HG03045 (cell line): ENCODE measurements around the gene SOX9.

ENCODE experiments used
- ATAC-seq: cut with Tn5 transposase; IDR thresholded peaks from one replicate; pipeline ENCODE4 v1.9.1; 2021; ENCODE audit warnings: mild to moderate bottlenecking, moderate library complexity; ENCODE audit not compliant: unreplicated experiment

The SOX9 gene

DNA sequence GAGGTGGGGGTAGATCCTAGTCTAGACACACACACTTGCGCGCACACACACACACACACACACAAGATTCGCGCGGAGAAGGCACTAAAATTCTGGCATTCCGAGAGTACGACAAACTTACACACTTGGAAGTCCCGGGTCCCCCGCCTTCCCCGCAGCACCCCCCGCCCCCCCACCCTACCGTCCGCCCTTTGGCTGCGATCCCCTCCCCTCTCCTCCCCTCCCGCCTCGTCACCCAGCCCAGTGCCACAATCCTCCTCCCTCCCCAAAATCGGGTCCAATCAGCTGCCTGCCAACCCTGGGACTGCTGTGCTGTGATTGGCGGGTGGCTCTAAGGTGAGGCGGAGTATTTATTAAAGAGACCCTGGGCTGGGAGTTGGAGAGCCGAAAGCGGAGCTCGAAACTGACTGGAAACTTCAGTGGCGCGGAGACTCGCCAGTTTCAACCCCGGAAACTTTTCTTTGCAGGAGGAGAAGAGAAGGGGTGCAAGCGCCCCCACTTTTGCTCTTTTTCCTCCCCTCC, at the start of gene SOX9:
Gene SOX9 (plus strand): TSS at position 379 of the 522 bp plus-strand sequence. CDS start 372 bp downstream, outside the sequence.
- peak; percentile 86 for ATAC-seq

DNA sequence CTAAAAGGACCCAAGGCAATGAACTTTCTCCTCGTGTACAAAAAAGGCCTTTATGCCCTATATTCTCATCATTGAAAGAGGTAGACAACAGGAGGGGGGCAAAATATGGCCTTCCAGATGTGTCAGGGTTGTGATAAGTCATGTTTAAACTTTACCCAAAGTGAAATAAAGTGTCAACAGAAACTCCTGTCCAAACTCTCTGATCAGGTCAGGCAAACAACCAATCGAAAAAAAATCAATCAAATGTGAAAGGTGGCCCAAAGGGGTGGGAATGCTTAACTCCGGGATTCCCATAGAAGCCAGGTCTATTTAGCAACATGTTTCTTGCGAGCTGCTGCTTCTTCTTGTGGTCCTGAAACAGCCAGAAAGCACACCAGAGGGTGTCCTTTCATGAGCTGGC, 49.5 kb upstream of the SOX9 start:
- ATAC-seq = no peak

DNA sequence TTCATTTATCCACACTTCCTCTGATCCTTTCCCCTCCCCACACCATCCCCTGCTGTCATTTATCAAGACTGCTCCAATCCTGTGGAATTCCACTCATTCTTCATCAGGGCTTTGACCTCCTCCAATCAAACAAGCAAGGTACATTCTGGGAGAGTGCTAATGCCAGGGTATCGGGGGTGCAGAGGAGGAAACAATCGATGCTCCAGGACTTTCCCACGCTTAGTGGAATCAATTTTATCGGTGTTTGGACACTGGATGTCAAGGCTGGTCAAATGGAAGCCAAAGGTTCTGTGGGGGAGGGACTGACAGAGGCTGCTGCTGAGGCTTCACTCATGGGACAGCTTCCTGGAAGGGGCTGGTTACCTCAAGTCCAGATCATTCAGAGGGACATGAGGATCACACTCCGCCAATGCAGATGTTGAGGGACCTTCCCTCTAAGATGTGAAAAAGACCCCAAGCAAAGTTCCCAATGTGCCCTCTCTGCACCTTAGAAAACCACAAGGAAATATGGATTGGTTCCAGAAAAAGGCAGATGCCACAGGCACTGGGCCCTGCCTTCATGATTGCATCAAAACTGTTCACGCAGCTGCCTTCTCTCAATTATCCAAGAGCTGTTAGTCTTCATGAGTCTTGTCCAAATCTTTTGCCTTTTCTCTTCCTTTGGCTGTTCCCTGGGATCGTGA, 44.7 kb upstream of the SOX9 start:
- ATAC-seq = no peak

DNA sequence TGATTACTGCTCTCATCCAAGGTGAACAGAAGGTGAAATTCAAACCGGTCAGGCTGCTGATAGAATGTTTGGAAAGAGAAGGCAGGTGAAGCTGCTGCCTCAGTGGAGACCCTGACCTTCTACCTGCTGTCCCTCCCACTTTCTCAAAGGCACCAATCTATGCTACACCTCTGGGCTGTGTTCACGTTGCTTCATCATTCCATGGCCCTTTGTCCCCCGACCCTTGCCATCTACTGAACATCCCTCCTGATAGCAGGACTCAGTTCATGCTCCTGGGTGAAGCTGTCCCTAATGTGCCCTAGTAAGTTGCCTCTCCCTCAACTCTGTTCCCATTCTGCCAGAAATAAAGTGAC, 44.2 kb upstream of the SOX9 start:
- no peak for ATAC-seq

DNA sequence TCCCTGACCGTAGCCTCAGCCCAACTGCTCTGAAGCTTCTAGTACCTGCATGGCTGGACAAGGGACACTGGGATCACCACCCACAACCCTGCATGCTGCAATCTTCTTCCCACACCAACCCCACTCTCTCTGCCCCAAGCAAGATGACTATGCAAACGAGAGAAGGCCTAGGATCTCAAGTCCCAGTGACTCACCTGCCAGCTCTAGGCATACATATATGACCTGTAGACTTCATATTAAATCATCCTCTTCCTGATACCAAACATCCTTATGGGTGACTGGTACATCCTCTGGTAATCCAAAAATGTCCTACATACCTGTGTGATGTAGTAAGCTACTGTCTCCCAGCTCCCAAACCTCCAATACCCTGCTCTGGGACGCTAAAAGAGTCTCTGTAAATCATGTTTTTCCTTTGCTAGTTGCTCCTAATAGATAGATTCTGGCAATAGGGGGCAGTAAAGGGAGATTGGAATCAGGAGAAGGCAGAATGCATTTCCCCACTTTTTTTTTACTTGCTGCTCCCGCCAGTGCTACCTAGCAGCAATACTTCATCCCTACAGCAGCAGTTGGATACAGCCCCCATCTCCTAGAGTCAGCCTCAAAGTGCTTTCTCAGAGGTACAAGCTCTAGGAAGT, 43.4 kb upstream of the SOX9 start:
- no peak for ATAC-seq

DNA sequence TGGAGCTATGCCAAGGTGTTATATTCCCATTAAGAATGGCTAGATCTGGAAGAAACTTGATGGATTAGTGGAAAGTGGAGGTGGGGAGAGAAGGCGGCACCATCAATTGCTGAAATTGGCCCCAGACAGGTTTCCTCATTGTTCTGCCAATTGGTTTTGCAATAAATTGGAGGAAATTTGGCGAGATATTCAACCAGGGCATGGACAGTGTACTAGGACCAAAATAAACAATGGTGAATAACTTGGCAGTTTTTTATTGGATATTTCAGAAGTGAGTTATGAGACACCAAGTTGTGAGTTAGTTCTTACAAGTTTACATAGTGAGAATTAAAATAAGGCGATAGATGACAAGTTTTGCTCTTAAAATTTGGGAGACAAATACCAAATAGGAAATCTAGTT, 41.1 kb upstream of the SOX9 start:
- ATAC-seq = no peak

DNA sequence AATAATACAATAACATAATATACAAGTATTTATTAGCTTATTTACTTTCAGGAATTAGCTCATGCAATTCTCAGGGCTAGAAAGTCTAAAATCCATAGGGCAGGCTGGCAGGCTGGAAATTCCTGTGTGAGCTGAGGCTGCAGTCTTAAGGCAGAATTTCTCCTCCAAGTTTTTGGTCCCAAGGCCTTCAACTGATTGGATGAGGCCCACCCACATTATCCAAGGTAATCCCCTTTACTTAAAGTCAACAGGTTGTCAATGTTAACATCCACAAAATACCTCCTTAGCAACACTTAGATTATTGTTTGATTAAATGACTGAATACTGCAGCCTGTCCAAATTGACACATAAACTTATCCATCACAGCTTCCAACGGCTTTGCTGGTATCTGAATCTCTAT, 32.9 kb upstream of the SOX9 start:
- ATAC-seq = no peak

DNA sequence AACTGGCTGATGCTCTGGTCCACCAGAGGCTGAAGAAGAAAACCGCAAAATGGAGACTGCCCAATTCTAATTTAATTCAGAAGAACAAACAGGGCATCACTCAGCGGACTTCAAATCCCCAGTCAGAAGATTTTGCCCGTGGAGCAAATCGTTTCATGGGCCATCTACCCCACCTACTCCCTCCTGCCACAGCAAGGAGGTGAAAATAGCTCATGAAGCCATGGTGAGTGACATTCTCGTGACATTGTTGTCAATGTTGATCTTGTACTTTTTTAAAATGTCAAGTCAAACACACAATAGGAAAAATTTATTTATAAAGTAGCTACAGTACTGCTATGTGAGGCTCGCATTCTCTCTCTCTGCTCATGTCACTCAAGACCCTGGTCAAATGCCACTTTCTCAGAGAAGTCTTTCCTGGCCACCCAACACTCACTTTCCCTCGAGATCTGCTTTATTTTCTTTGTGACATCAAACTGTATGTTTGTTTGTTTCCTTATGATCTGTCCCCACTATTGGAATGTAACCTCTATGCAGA, 31.3 kb upstream of the SOX9 start:
- no peak for ATAC-seq

DNA sequence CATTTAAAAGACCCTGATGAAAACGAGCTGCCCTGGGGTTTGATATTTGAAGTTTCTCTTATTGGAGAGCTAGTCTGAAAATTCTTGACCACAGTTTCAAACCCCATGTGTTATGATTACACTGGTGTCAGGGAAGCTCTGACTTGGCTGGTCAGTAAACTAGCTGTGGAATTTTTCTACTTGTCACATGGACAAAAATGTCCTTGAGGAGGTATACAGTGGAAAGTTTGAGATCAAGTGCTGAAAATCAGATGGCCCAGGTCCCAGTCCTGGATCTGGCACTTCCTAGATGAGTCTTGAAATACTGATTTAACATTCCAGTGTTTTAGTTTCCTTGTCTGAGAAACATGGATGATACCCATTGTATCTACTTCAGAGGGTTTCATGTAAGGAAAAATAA, 30.7 kb upstream of the SOX9 start:
- no peak for ATAC-seq

DNA sequence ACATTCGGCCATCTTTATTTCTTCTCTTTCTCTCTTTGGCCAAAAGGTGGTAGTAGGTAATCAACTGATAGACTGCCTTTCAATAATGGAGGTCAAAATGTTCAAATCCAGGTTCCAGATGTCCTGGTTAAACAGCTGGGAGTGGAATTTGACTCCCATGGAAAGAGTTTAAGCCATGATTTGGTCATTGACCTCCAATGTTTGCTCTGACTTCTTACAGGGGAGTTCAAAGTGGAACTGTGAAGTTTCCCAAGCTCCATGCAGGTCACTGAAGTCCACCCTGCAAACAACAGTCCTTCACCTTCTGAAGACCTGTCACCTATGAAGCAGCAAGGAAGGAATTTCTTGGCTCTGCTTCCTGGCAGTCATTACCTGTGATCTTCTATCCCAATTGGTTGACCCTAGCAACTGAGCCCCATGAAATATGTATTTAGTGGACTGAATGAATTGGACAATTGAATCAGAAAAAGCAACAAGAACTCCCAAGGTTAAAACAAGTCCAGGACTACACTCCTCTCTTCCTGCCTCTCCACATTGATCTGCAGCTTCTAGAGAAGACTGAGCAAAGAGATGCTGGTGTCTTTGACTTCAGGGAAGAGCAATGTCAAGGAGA, 28.0 kb upstream of the SOX9 start:
- ATAC-seq = no peak

DNA sequence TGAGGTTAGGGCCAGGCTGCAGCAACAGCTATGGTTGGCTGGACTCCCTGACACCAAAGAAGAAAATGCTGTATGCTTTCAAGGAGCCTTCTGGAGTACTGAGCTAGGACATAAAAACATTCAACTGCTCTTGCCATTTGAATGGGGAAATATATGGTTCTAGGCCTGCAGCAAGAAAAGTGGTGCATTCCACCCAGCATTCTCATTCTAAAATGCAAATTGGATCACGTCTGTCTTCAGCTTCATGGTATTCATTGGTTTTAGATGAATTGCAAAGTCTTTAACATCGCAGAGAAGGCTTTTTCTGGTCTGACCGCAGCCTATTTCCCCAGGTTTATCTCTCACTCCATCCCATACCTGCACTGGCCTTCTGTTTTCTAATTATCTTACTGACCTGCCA, 27.1 kb upstream of the SOX9 start:
- no peak for ATAC-seq

DNA sequence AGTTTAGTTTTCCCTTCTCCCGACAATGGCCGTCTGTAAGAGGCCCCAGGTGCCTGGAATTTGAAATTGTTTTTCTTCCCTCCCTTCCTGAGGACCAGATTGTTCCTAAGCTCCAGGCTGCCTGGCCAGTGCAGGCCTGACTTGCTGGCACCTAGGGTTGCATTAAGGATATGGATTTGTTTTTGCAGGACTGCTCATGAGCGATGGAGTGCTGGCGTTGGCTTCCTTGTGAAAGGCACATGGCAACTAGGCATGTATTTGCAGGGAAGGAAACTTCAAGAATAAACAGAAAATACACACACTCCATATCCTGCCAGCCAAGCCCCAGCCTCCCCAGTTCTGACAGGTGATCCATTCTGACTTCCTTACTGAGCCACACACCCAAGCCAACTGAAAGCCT, 25.5 kb upstream of the SOX9 start:
- ATAC-seq = no peak

DNA sequence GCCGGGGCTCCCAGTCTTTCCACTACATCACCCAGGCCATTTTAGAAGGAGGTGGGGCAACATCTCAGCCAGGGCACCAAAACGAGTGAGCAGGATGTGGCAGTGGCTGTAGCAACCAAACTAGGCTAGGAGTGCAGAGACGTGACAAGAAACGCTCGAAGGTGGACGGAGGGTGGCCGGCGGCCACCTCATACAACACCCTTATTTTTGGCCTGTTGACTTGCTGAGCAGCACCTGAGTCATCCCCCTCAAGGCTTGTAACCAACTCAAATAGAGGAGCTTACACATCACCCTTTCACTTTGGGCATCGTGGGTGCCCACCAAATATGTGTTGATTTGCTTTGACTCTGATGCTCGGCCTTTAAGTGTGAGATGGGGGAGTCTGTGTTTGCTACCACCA, 23.7 kb upstream of the SOX9 start:
- no peak for ATAC-seq

DNA sequence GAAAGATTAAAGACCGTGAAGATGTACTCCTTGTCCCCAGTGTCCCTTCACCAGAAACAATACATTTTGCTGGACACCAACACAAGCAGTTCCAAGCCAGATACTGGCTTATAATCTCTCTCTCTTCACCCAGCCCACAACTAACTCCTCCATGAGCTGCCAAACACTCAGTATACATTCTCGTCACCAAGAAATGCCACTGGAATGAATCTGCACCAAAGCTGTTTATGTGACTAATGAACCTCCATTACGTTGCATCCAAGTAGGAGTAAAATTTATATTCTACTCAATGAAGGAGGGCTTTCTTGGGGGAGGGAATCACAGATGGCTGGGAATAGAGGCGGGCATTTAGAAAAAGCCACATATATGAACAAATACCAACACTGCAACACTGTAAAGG, 20.9 kb upstream of the SOX9 start:
- ATAC-seq = no peak

DNA sequence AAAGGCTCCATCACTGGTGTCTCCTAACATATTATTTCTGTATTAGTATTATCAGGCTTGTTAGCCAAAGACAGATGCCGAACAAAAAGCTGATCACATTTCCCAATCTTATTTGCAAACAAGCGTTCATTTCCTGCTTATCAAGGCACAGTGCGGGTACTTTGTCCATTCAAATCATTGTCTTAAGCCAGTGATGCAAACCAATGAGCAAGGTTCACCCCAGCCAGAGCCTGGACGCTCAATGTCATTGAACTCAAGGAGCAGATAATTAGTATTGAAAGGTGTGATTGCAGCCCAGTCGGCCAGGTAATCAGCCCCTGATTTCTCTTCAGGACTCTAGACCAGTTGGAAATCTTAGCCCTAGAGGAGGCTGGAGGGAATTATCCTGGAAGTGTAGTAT, 20.4 kb upstream of the SOX9 start:
- no peak for ATAC-seq

DNA sequence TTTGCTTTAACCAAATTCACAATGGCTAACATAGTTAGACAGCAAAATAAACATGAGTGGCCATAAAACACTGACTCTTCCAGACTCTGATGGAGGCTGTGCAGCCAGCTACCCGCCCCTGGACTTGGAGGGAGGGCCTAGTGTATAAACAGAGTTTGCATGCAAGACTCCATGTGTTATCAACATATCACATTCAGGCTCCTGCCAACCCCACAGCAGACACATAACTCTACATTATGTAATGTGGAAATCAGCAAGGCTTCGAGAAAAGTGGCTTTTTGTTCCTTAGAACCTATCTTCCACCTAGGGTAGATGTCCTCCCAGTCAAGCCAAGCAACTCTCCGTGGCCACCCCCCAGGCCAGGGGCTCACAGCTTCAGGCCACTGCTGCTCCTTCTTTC, 19.3 kb upstream of the SOX9 start:
- no peak for ATAC-seq

DNA sequence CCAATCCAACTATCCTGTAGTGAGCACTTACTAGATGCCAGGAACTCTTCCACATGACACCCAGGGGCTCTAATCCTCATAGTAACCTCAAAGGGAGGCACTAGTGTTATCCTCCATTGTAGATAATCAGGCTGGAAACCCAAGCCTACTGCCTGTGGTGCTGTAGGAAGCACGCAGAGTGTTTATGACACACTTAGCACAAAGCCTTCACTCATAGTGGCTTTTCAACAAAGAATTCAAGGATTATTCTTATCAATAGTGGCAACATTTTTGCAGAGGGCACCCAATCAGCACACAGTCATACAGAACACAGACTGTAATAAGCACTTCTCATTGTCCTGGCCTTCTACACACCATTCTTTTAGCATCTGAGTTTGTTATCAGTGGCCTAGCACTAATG, 18.5 kb upstream of the SOX9 start:
- ATAC-seq = no peak

DNA sequence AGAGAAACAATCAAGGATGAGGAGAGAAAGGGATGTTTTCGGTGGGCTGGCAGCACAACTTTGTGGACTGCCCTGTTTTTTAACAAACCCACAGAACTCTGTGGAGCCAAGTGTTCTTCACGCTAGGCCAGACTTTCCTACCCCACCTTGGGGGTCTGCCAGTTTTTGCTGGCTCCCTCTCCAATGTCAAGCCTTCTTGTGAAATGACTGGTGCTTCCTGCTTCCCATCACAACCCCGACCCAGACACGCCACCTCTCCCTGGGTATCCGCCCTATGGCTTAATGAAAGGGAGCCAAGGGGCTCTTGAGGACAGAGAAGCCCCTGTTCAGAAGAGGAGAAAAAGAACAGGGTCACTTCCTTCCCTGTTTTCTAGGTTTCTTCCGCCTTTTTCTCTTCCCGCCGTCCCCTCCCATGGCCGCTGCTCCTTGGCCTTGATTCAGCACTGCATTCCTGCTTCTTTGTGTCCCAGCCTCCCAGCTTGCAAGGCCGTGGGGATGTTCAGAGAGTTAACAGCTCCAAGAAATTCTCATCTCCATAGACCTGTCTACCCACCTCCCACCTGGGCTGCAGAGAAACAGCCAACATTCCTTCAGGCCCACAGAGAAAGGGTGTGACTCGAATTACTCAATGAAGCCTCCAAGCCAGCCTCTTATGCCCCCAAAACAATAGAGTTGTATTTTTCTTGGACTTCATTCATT, 16.5 kb upstream of the SOX9 start:
- no peak for ATAC-seq

DNA sequence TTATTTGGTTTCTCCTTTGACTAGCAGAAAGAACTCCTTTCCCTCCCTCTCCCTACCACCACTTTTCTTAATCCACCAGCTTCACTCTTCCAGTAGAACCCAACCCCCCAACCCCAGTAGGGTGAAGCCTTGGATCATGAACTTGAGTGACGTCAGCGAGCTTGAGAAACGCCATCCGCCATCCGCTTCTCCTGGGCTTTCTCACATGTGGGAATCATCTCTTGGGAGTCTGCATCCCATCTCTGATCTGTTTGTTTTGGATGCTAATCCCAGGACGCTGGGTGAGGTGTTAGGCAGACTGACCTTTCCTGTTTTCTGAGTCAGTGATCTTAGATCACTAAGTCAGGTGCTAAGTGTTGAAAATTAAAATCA, 16.0 kb upstream of the SOX9 start:
- ATAC-seq = no peak

DNA sequence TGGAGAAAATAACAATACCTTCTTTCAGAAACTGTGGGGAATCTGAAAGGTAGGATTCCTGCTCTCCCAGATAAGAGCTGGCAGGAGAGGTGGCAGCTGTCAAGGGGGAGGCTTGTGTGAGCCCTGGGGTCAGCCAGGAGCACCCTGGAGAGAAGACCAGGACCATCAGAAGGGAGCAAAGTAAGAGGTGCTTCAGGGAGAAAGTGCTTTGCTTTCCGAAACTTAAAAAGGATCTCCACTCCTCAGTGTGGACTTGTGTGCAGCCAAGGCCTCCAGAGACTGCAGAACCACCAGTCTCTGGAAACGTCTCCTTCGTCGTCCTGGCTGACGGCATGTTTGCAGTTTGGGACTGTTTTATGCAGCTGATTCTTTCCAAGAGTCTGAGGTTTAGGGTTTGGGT, 13.7 kb upstream of the SOX9 start:
- no peak for ATAC-seq

DNA sequence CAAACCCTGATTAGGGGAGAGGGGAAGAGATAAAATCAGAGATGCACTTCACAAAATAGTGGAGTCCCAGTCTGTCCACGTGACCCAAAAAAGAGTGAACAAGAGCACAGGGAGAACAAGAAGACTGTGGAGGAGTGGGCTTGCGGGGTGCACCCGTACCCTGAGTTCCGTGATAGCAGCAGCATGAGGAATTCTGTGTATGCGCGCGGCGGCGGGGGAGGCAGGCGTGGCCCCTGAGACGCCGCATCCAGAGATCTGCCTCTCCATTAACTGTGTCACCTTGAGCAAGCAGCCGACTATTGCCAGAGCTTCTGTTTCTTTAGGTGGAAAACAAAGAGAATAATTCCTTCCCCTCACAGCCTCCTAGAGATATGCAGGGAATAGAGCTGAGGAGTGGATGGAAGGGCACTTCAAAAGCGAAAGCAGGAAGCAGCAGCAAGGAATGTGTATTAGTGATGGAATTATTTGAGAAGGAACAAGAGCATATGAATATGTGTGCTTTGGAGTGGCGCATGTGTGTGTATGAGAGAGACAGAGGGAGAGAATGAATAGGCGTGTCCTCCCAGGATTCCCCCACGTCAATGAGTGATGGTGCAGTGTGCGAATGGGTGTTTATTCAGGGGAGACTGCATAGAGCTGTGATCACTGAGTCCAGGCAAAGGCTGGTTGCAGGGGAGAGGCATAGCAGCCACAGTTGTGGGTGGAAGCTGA, 10.4 kb upstream of the SOX9 start:
- no peak for ATAC-seq
